MM.1S (cell line): ENCODE measurements around the gene C16orf95.
A peak's percentile ranks its signal among the peaks of the same experiment; 100 is the strongest.

Source experiments
- DNase-seq: peaks from one replicate; pipeline ENCODE4 v3.0.0-alpha.2; 2015
- H2AFZ ChIP-seq: fragments of 300-600 bp; sonication (generic); 2 replicates; pipeline ENCODE4 v1.6.0; 2016; ENCODE audit warnings: antibody characterized with exemption, low read length
- H3F3A ChIP-seq: fragments of 300-600 bp; sonication (generic); 2 replicates; pipeline ENCODE4 v1.6.1; 2016; ENCODE audit warnings: mild to moderate bottlenecking, antibody characterized with exemption, low read length, moderate library complexity, mixed read lengths; ENCODE audit not compliant: insufficient read depth
- H3K27ac ChIP-seq: fragments of 300-600 bp; sonication (generic); 2 replicates; pipeline ENCODE4 v1.5.1; 2016; ENCODE audit warnings: mild to moderate bottlenecking, low read length
- H3K27me3 ChIP-seq: fragments of 300-600 bp; sonication (generic); replicated peaks from 2 replicates; pipeline ENCODE4 v1.6.0; 2016; ENCODE audit warnings: low read length; ENCODE audit not compliant: insufficient read depth
- H3K36me3 ChIP-seq: fragments of 300-600 bp; sonication (generic); replicated peaks from 2 replicates; pipeline ENCODE4 v1.6.1; 2016; ENCODE audit warnings: mild to moderate bottlenecking, low read length, mixed read lengths; ENCODE audit not compliant: insufficient read depth
- H3K4me1 ChIP-seq: fragments of 300-600 bp; sonication (generic); 2 replicates; pipeline ENCODE4 v1.6.1; 2016; ENCODE audit warnings: low read length, mixed read lengths
- H3K4me2 ChIP-seq: fragments of 300-600 bp; sonication (generic); 2 replicates; pipeline ENCODE4 v1.6.0; 2016; ENCODE audit warnings: low read depth, low read length
- H3K4me3 ChIP-seq: fragments of 300-600 bp; sonication (generic); 2 replicates; pipeline ENCODE4 v1.5.1; 2016; ENCODE audit warnings: low read length, mixed read lengths
- H3K79me2 ChIP-seq: fragments of 300-600 bp; sonication (generic); 2 replicates; pipeline ENCODE4 v1.6.1; 2016; ENCODE audit warnings: mixed run types, low read length, mixed read lengths
- H3K9ac ChIP-seq: fragments of 300-600 bp; sonication (generic); 2 replicates; pipeline ENCODE4 v1.6.1; 2016; ENCODE audit warnings: low read length, mixed read lengths
- H3K9me2 ChIP-seq: fragments of 300-600 bp; sonication (generic); replicated peaks from 2 replicates; pipeline ENCODE4 v1.6.1; 2016; ENCODE audit warnings: mild to moderate bottlenecking, low read length, mixed read lengths; ENCODE audit not compliant: insufficient read depth
- H3K9me3 ChIP-seq: fragments of 300-600 bp; sonication (generic); replicated peaks from 2 replicates; pipeline ENCODE4 v1.6.1; 2016; ENCODE audit warnings: mild to moderate bottlenecking, low read length, mixed read lengths; ENCODE audit not compliant: insufficient read depth
- H4K20me1 ChIP-seq: fragments of 300-600 bp; sonication (generic); 2 replicates; pipeline ENCODE4 v1.6.1; 2016; ENCODE audit warnings: mild to moderate bottlenecking, low read length, moderate library complexity, mixed read lengths; ENCODE audit not compliant: insufficient read depth
- EZH2 ChIP-seq: fragments of 300-600 bp; sonication (generic); optimal IDR thresholded peaks from 2 replicates; pipeline ENCODE3; 2017; ENCODE audit warnings: low read depth, mild to moderate bottlenecking, antibody characterized with exemption, low read length, mixed read lengths
- EZH2phosphoT487 ChIP-seq: fragments of 300-600 bp; sonication (generic); IDR thresholded peaks from 2 replicates; pipeline ENCODE4 v1.6.1; 2018; ENCODE audit warnings: antibody characterized with exemption, low read length
- TF ChIP-seq, protein P1 (sequence below): fragments of 300-600 bp; sonication (generic); IDR thresholded peaks from 2 replicates; pipeline ENCODE4 v1.5.1; 2016; ENCODE audit warnings: antibody characterized with exemption, low read length, mixed read lengths

Gene C16orf95

DNA sequence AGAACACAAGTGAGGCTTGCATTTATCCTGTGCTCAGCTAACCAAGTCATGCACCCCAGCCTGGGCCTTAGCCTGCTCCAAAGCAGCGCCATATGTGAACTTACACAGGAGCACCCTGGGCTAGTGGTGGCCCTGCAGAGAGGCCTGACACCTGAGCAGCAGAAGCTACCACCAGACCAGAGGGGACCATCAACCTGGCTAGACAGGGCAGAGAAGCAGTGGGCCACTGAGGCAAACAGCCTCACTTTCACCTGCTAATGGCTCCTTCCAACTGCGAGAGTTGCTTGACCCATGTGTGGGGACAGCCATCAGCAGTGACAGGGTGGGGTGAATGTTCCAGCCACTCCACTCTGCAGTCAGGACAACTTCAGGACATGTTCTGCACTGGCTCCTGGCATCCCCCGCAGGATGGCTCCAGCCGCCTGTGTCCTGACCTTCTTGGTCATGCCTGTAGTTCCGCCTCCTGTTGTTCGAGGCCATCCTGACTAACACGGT lies 2.9 kb upstream of the C16orf95 start:
- DNase-seq: no peak
- no peak overlapping the region for H3K9ac ChIP-seq
- H4K20me1 ChIP-seq: no peaks in the 10 kb centered on the region
- no peaks in the 10 kb centered on the region for H3K9me3 ChIP-seq
- H3K36me3 ChIP-seq: no peaks in the 10 kb centered on the region
- H3K4me2 ChIP-seq: no peak overlapping the region
- H3K79me2 ChIP-seq: peaks cover 13% of the 10 kb centered on the region
- H3K4me1 ChIP-seq: peaks cover 12% of the 10 kb centered on the region
- no peaks in the 10 kb centered on the region for H3K27me3 ChIP-seq
- no peak for TF ChIP-seq EZH2
- TF ChIP-seq EZH2phosphoT487: no peak
- TF ChIP-seq, protein P1, sequence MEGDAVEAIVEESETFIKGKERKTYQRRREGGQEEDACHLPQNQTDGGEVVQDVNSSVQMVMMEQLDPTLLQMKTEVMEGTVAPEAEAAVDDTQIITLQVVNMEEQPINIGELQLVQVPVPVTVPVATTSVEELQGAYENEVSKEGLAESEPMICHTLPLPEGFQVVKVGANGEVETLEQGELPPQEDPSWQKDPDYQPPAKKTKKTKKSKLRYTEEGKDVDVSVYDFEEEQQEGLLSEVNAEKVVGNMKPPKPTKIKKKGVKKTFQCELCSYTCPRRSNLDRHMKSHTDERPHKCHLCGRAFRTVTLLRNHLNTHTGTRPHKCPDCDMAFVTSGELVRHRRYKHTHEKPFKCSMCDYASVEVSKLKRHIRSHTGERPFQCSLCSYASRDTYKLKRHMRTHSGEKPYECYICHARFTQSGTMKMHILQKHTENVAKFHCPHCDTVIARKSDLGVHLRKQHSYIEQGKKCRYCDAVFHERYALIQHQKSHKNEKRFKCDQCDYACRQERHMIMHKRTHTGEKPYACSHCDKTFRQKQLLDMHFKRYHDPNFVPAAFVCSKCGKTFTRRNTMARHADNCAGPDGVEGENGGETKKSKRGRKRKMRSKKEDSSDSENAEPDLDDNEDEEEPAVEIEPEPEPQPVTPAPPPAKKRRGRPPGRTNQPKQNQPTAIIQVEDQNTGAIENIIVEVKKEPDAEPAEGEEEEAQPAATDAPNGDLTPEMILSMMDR: no peak
- H3K9me2 ChIP-seq: no peaks in the 10 kb centered on the region
- H2AFZ ChIP-seq: no peak overlapping the region
- H3K4me3 ChIP-seq: no peak overlapping the region
- H3K27ac ChIP-seq: no peak overlapping the region
- H3F3A ChIP-seq: 0 out of 2 replicates have a peak, but pooled peaks cover 4% of the 10 kb centered on the region

DNA sequence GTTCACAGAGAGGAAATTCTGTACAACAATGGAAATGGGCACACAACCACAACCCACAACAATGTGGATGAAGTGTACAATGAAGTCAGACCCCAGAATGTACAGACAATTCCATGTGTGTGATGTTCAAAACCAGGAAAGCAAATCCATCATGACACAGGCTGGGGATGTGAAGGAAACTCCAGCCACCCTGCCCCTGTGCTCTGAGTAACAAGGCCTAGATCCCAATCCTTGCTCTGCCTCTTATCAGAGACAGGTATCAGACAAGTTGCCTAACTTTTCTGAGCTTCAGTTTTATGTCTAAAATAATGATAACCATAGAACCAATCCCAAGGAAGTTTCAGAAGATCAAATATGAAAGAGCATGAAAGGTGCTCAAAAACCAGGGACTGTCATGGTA lies 1.8 kb upstream of the C16orf95 start:
- DNase-seq: no peak
- Histone ChIP-seq H3K4me2 (no peak overlapping the region), H2AFZ (no peak overlapping the region), H3K4me1 (peaks cover 12% of the 10 kb centered on the region), H3K27ac (no peak overlapping the region), H3K9ac (no peak overlapping the region), H4K20me1 (no peaks in the 10 kb centered on the region), H3K9me2 (no peaks in the 10 kb centered on the region), H3K4me3 (no peak overlapping the region), H3K36me3 (no peaks in the 10 kb centered on the region), H3K9me3 (no peaks in the 10 kb centered on the region), H3F3A (0 out of 2 replicates have a peak, but pooled peaks cover 4% of the 10 kb centered on the region), H3K79me2 (peaks cover 21% of the 10 kb centered on the region), H3K27me3 (no peaks in the 10 kb centered on the region)
- TF ChIP-seq EZH2 (no peak), EZH2phosphoT487 (no peak)
- TF ChIP-seq, protein P1: no peak

DNA sequence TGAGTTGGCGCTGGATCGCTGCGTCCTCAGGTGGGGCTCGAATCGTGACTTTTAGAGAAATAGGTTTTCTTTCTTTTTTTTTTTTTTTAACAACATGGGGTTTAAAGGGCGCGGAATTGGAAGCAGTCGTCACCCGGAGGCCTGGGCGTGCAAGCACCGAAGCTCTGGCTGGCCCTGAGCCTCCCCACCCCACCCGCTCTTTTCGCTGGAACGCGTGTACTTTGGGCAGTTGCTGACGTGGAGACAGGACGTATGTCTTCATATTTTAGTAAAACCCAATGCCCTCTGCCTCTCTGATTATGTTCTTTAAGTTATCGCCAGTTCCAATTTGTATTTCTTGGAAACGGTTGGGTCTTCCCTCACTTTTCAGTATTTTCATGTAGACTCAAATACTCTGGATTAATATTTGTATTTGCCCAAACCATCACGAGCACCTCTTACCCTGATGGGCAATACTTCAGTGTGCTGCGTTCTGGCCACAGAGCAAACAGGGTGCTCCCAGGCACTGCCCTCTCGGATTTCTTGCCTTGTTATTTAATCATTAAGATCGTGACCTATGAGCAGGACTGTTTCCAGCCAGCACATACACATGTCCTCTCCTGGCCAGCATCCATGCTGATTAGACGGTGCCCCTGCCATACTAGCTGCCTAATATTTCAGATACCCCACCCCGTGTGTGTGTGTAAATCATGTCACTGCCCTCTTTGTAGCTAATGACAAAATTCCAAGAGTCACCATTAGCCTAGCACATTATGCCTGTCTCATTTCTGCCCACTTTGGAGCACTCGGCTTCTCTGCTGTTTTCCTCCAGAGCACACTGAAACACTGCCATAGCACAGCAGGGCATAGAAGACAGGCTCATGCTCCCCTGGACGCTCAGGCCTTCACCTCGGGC lies 805 bp upstream of the C16orf95 start:
- Histone ChIP-seq H3K9me3 (no peaks in the 10 kb centered on the region), H3K27ac (peak overlapping the region; percentile 72; the same call in 1 of the 2 replicates), H3K9me2 (no peaks in the 10 kb centered on the region), H3K4me3 (peak overlapping the region; percentile 76), H3K36me3 (no peaks in the 10 kb centered on the region), H3K79me2 (peaks cover 21% of the 10 kb centered on the region), H3K4me1 (peaks cover 12% of the 10 kb centered on the region), H3K4me2 (peak overlapping the region; percentile 77), H4K20me1 (no peaks in the 10 kb centered on the region), H2AFZ (no peak overlapping the region), H3K27me3 (no peaks in the 10 kb centered on the region), H3F3A (0 out of 2 replicates have a peak, but pooled peaks cover 4% of the 10 kb centered on the region), H3K9ac (peak overlapping the region; percentile 95)
- peak; percentile 23 for DNase-seq
- no peak for TF ChIP-seq EZH2phosphoT487
- TF ChIP-seq, protein P1: no peak
- no peak for TF ChIP-seq EZH2
